A549 treated with dexamethasone at 1 μM for 4 hours (cell line): ENCODE results near the gene XYLT1. TPM values are rescaled to one million over a fixed set of nuclear protein-coding genes. Genes with fewer than 3 reads are reported as not detected.

Experiments used
- total RNA-seq: library from RNA; stranded (reverse); fragments of 200-300 nt; extraction: Qiagen RNA extraction; gene quantifications from 5 replicates; pipeline ENCODE4 v1.2.3, GENCODE V29; 2022

XYLT1 gene
- total RNA-seq = 0.65 to 1.2 TPM (median 0.96 TPM) in 5 replicates

GRCh38 chr16:17470908-17471718, at the start of gene XYLT1:
XYLT1 (minus strand) TSS chr16:17470960; CDS start chr16:17470796, 164 bp downstream.

